ENCODE results near the gene ANO3.

GRCh38 chr11:26490546-26490945 lies 158.6 kb downstream of the ANO3 start:
- TF ChIP-seq GATA2 (IDR thresholded peaks at IDR 0.05; ENCODE audit: low read depth, low read length) (no peak), GATA3 (IDR thresholded peaks at IDR 0.05; ENCODE audit: low read depth, low read length) (no peak)
